HEK293T (cell line): ENCODE results near the gene ST8SIA3.

ENCODE experiments used
- ARNT ChIP-seq: fragments of 450-650 bp; IDR thresholded peaks from 2 replicates; pipeline ENCODE4 v1.6.1; 2017; ENCODE audit warnings: mild to moderate bottlenecking
- BHLHE40 ChIP-seq: fragments of 450-650 bp; IDR thresholded peaks from 2 replicates; pipeline ENCODE4 v1.6.1; 2016; ENCODE audit warnings: mild to moderate bottlenecking, moderate library complexity, borderline replicate concordance
- CTBP1 ChIP-seq: fragments of 450-650 bp; IDR thresholded peaks from 2 replicates; pipeline ENCODE4 v1.6.1; 2016; ENCODE audit warnings: borderline replicate concordance
- ELF4 ChIP-seq: fragments of 450-650 bp; IDR thresholded peaks from 2 replicates; pipeline ENCODE4 v1.6.1; 2017; ENCODE audit warnings: antibody characterized with exemption
- LEF1 ChIP-seq: fragments of 450-650 bp; IDR thresholded peaks from 2 replicates; pipeline ENCODE4 v1.6.1; 2017; ENCODE audit warnings: mild to moderate bottlenecking, borderline replicate concordance
- SP1 ChIP-seq: fragments of 450-650 bp; IDR thresholded peaks from 2 replicates; pipeline ENCODE4 v1.6.1; 2017
- ZNF384 ChIP-seq: fragments of 450-650 bp; IDR thresholded peaks from 2 replicates; pipeline ENCODE4 v1.6.1; 2016
- TF ChIP-seq, protein P1 (sequence below): fragments of 450-650 bp; IDR thresholded peaks from 2 replicates; pipeline ENCODE4 v1.6.1; 2016

DNA sequence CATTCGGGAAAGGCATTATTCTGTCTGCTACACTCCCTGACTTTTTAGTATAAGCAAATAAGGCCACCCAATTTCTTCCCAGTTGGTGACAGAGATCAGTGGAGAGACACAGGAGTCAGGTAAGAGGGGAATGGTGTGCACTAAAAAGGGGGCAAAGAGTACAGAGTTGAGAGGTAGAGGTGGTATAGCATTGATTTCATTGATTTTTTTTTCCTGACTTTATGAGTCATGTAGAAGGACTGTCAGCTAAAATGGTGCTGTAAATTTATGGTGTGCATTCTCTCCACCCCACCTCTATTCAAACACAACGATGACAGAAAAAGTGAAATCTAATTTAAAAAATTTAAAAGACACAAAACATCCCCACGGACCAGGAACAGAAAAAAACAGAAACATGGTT, 23.7 kb upstream of the ST8SIA3 start:
- TF ChIP-seq ARNT, result no peak
- TF ChIP-seq ZNF384, result no peak
- TF ChIP-seq ELF4, result no peak
- TF ChIP-seq CTBP1, result no peak
- no peak for TF ChIP-seq SP1
- TF ChIP-seq, protein P1, sequence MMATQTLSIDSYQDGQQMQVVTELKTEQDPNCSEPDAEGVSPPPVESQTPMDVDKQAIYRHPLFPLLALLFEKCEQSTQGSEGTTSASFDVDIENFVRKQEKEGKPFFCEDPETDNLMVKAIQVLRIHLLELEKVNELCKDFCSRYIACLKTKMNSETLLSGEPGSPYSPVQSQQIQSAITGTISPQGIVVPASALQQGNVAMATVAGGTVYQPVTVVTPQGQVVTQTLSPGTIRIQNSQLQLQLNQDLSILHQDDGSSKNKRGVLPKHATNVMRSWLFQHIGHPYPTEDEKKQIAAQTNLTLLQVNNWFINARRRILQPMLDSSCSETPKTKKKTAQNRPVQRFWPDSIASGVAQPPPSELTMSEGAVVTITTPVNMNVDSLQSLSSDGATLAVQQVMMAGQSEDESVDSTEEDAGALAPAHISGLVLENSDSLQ, result no peak
- no peak for TF ChIP-seq LEF1
- no peak for TF ChIP-seq BHLHE40
